PFSK-1 (cell line): ENCODE measurements around the gene KBTBD3.

ENCODE experiments used
- FOXP2 ChIP-seq: optimal IDR thresholded peaks from 2 replicates; pipeline ENCODE3; 2011; ENCODE audit warnings: borderline replicate concordance, control low read depth, inconsistent platforms; ENCODE audit not compliant: insufficient read depth; ENCODE audit errors: extremely low read length, extremely low read depth
- POLR2AphosphoS5 ChIP-seq: IDR thresholded peaks from 2 replicates; pipeline ENCODE4 v1.6.1; 2012; ENCODE audit warnings: low read depth, mild to moderate bottlenecking, control low read depth, low read length, moderate library complexity
- REST ChIP-seq, 2 experiments: IDR thresholded peaks; 2 replicates each; pipeline versions ENCODE4 v1.6.1 to v1.8.0; 2011 to 2012; ENCODE audit warnings: low read depth in 2 of 2, low read length in 2 of 2, control low read depth in 1 of 2, inconsistent platforms in 1 of 2, mild to moderate bottlenecking in 1 of 2, moderate library complexity in 1 of 2; ENCODE audit not compliant: insufficient read depth in 1 of 2
- SIN3A ChIP-seq: IDR thresholded peaks from 2 replicates; pipeline ENCODE4 v1.6.1; 2012; ENCODE audit warnings: mild to moderate bottlenecking, low read length, moderate library complexity, borderline replicate concordance; ENCODE audit not compliant: insufficient read depth
- TAF1 ChIP-seq: IDR thresholded peaks from 2 replicates; pipeline ENCODE4 v1.6.1; 2012; ENCODE audit warnings: low read length, control low read depth, borderline replicate concordance; ENCODE audit not compliant: insufficient read depth

- TF ChIP-seq REST (IDR thresholded peaks at IDR 0.05; ENCODE audit: insufficient read depth in 1 of 2, low read depth in 2 of 2, low read length in 2 of 2) (no peak), POLR2AphosphoS5 (no peak), SIN3A (no peak), TAF1 (no peak), FOXP2 (no peak)
These were observed 63.1 kb downstream of the KBTBD3 start for GRCh38 chr11:106014035-106014434.
